ENCODE data around the gene KRT82. TPM values are rescaled to one million over a fixed set of nuclear protein-coding genes. Genes with fewer than 3 reads are reported as not detected.
"Not testable (repeated sequence)": the region's sequence is repeated elsewhere in the genome, so short reads cannot be mapped to it uniquely, and the experiment has no call there.

KRT82 gene
- total RNA-seq, 1 experiment from 2014 or later = not detected

- DNase-seq (ENCODE audit: low read depth) = no peak
- in situ Hi-C loops (cut with HindIII; ENCODE audit: low pct_unique_long_range_greater_than_20kb, low sequenced_read_pairs) = no loop called here
Measured at GRCh38 chr12:52356031-52356761, 49.9 kb downstream of the KRT82 start.

- no peak for DNase-seq (ENCODE audit: low read depth)
- in situ Hi-C loops (cut with HindIII; ENCODE audit: low pct_unique_long_range_greater_than_20kb, low sequenced_read_pairs) = no loop called here
Measured at GRCh38 chr12:52355176-52355575, 51.0 kb downstream of the KRT82 start.

- DNase-seq (ENCODE audit: low read depth) = no peak
- in situ Hi-C loops (cut with HindIII; ENCODE audit: low pct_unique_long_range_greater_than_20kb, low sequenced_read_pairs) = no loop called here
Measured at GRCh38 chr12:52354200-52354599, 51.9 kb downstream of the KRT82 start.

GRCh38 chr12:52353766-52354165, 52.4 kb downstream of the KRT82 start:
- no peak for DNase-seq (ENCODE audit: low read depth)
- in situ Hi-C loops (cut with HindIII; ENCODE audit: low pct_unique_long_range_greater_than_20kb, low sequenced_read_pairs) = no loop called here

GRCh38 chr12:52352951-52353350, 53.2 kb downstream of the KRT82 start:
- DNase-seq (ENCODE audit: low read depth) = no peak
- in situ Hi-C loops (cut with HindIII; ENCODE audit: low pct_unique_long_range_greater_than_20kb, low sequenced_read_pairs) = no loop called here

GRCh38 chr12:52351196-52352059, 54.7 kb downstream of the KRT82 start:
- no peak for DNase-seq (ENCODE audit: low read depth)
- in situ Hi-C loops (cut with HindIII; ENCODE audit: low pct_unique_long_range_greater_than_20kb, low sequenced_read_pairs) = no loop called here

- in situ Hi-C loops (cut with HindIII; ENCODE audit: low pct_unique_long_range_greater_than_20kb, low sequenced_read_pairs) = no loop called here
- no peak for DNase-seq (ENCODE audit: low read depth)
Measured at GRCh38 chr12:52350786-52351185, 55.3 kb downstream of the KRT82 start.

GRCh38 chr12:52350021-52350620, 56.0 kb downstream of the KRT82 start:
- DNase-seq (ENCODE audit: low read depth) = no peak
- in situ Hi-C loops (cut with HindIII; ENCODE audit: low pct_unique_long_range_greater_than_20kb, low sequenced_read_pairs) = no loop called here

GRCh38 chr12:52349196-52349595, 56.9 kb downstream of the KRT82 start:
- in situ Hi-C loops (cut with HindIII; ENCODE audit: low pct_unique_long_range_greater_than_20kb, low sequenced_read_pairs) = no loop called here
- DNase-seq (ENCODE audit: low read depth) = peak; percentile 70

- in situ Hi-C loops (cut with HindIII; ENCODE audit: low pct_unique_long_range_greater_than_20kb, low sequenced_read_pairs) = no loop called here
- DNase-seq (ENCODE audit: low read depth) = no peak
Measured at GRCh38 chr12:52347551-52348510, 58.3 kb downstream of the KRT82 start.

GRCh38 chr12:52347016-52347415, 59.1 kb downstream of the KRT82 start:
- DNase-seq (ENCODE audit: low read depth) = no peak
- in situ Hi-C loops (cut with HindIII; ENCODE audit: low pct_unique_long_range_greater_than_20kb, low sequenced_read_pairs) = no loop called here

- DNase-seq (ENCODE audit: low read depth) = no peak
- in situ Hi-C loops (cut with HindIII; ENCODE audit: low pct_unique_long_range_greater_than_20kb, low sequenced_read_pairs) = no loop called here
Measured at GRCh38 chr12:52346593-52346992, 59.5 kb downstream of the KRT82 start.

GRCh38 chr12:52345041-52345440, 61.1 kb downstream of the KRT82 start:
- DNase-seq (ENCODE audit: low read depth); in situ Hi-C loops (cut with HindIII; ENCODE audit: low pct_unique_long_range_greater_than_20kb, low sequenced_read_pairs): not testable (repeated sequence)

- no peak for DNase-seq (ENCODE audit: low read depth)
- in situ Hi-C loops (cut with HindIII; ENCODE audit: low pct_unique_long_range_greater_than_20kb, low sequenced_read_pairs) = no loop called here
Measured at GRCh38 chr12:52344111-52344510, 62.0 kb downstream of the KRT82 start.

Other genes with a start within 250 kb of the KRT82 start
- gene KRT80, start 214.3 kb downstream of the KRT82 start, total RNA-seq (2014; rRNA removed; shearing (Covaris generic); ENCODE audit: low replicate concordance) = 31.6 and 33.0 TPM in 2 replicates
- 122 and 152 TPM in 2 replicates for gene KRT7, start 173.1 kb downstream of the KRT82 start, total RNA-seq (2014; rRNA removed; shearing (Covaris generic); ENCODE audit: low replicate concordance)
- gene KRT86, start 131.7 kb downstream of the KRT82 start, total RNA-seq (2014; rRNA removed; shearing (Covaris generic); ENCODE audit: low replicate concordance) = 8.7 and 14.5 TPM in 2 replicates
- 3.3 TPM in 1 of 2 replicates, not detected in the other for gene KRT81, start 114.8 kb downstream of the KRT82 start, total RNA-seq (2014; rRNA removed; shearing (Covaris generic); ENCODE audit: low replicate concordance)
- gene KRT83, start 84.9 kb downstream of the KRT82 start, total RNA-seq (2014; rRNA removed; shearing (Covaris generic); ENCODE audit: low replicate concordance) = not detected in 2 replicates
- not detected in 2 replicates for gene KRT85, start 38.9 kb downstream of the KRT82 start, total RNA-seq (2014; rRNA removed; shearing (Covaris generic); ENCODE audit: low replicate concordance)
- not detected in 2 replicates for gene KRT84, start 20.7 kb downstream of the KRT82 start, total RNA-seq (2014; rRNA removed; shearing (Covaris generic); ENCODE audit: low replicate concordance)
- gene KRT75, start 28.0 kb upstream of the KRT82 start, total RNA-seq (2014; rRNA removed; shearing (Covaris generic); ENCODE audit: low replicate concordance) = not detected in 2 replicates
- not detected in 2 replicates for gene KRT6B, start 45.8 kb upstream of the KRT82 start, total RNA-seq (2014; rRNA removed; shearing (Covaris generic); ENCODE audit: low replicate concordance)
- not detected in 2 replicates for gene KRT6C, start 67.5 kb upstream of the KRT82 start, total RNA-seq (2014; rRNA removed; shearing (Covaris generic); ENCODE audit: low replicate concordance)
- not detected in 2 replicates for gene KRT6A, start 86.9 kb upstream of the KRT82 start, total RNA-seq (2014; rRNA removed; shearing (Covaris generic); ENCODE audit: low replicate concordance)
- gene KRT5, start 114.1 kb upstream of the KRT82 start, total RNA-seq (2014; rRNA removed; shearing (Covaris generic); ENCODE audit: low replicate concordance) = not detected in 2 replicates
- gene KRT71, start 146.8 kb upstream of the KRT82 start, total RNA-seq (2014; rRNA removed; shearing (Covaris generic); ENCODE audit: low replicate concordance) = not detected in 2 replicates
- gene KRT74, start 167.5 kb upstream of the KRT82 start, total RNA-seq (2014; rRNA removed; shearing (Covaris generic); ENCODE audit: low replicate concordance) = not detected in 2 replicates
- gene KRT72, start 195.1 kb upstream of the KRT82 start, total RNA-seq (2014; rRNA removed; shearing (Covaris generic); ENCODE audit: low replicate concordance) = not detected in 2 replicates
- gene KRT73, start 212.2 kb upstream of the KRT82 start, total RNA-seq (2014; rRNA removed; shearing (Covaris generic); ENCODE audit: low replicate concordance) = 0.51 TPM in 1 of 2 replicates, not detected in the other
- gene KRT2, start 245.9 kb upstream of the KRT82 start, total RNA-seq (2014; rRNA removed; shearing (Covaris generic); ENCODE audit: low replicate concordance) = 2.4 TPM in 1 of 2 replicates, not detected in the other

Measured in Caki2 (cell line).